K562 (cell line): ENCODE data around the gene DRAXIN. TPM values are rescaled to one million over a fixed set of nuclear protein-coding genes. Genes with fewer than 3 reads are reported as not detected.

Experiments used
- C11orf30 ChIP-seq: fragments of 450-650 bp; IDR thresholded peaks from 2 replicates; pipeline ENCODE4 v1.6.1; 2016; ENCODE audit warnings: low read depth, mild to moderate bottlenecking
- GTF3C2 ChIP-seq: IDR thresholded peaks from 3 replicates; pipeline ENCODE4 v1.6.1; 2011; ENCODE audit warnings: borderline replicate concordance, mild to moderate bottlenecking, moderate library complexity; ENCODE audit not compliant: insufficient read length; ENCODE audit errors: extremely low read depth
- MAFG ChIP-seq: fragments of 450-650 bp; conservative IDR thresholded peaks from 2 replicates; pipeline ENCODE4 v1.6.1; 2016; ENCODE audit warnings: missing genetic modification characterization, missing compliant biosample characterization
- NFIC ChIP-seq: fragments of 450-650 bp; IDR thresholded peaks from 2 replicates; pipeline ENCODE4 v1.6.1; 2017; ENCODE audit warnings: mild to moderate bottlenecking, inconsistent platforms
- POLR2AphosphoS5 ChIP-seq: IDR thresholded peaks from 2 replicates; pipeline ENCODE4 v1.6.1; 2011; ENCODE audit warnings: mild to moderate bottlenecking, low read depth, low read length, moderate library complexity; ENCODE audit not compliant: control insufficient read depth, insufficient read depth
- RBBP5 ChIP-seq: fragments of 200-600 bp; sonication (generic); IDR thresholded peaks from 2 replicates; pipeline ENCODE4 v1.6.1; 2012; ENCODE audit warnings: borderline replicate concordance, mild to moderate bottlenecking, low read length, control low read depth, inconsistent platforms; ENCODE audit not compliant: insufficient read depth, poor library complexity, severe bottlenecking
- TFAP4 ChIP-seq: sonication (generic); formaldehyde crosslinking; IDR thresholded peaks from 2 replicates; pipeline ENCODE4 v1.8.0; 2022; ENCODE audit warnings: missing genetic modification reagents, mild to moderate bottlenecking, moderate library complexity, borderline replicate concordance
- VEZF1 ChIP-seq: fragments of 200-800 bp; sonication (Bioruptor generic); IDR thresholded peaks from 2 replicates; pipeline ENCODE4 v1.6.1; 2017; ENCODE audit warnings: missing genetic modification characterization, missing compliant biosample characterization
- ZHX1 ChIP-seq: fragments of 150-350 bp; conservative IDR thresholded peaks from 2 replicates; pipeline ENCODE4 v1.6.1; 2014; ENCODE audit warnings: low read length
- ZNF436 ChIP-seq: fragments of 250-450, 450-650 bp; sonication (Bioruptor Pico); formaldehyde crosslinking; IDR thresholded peaks from 2 replicates; pipeline ENCODE4 v1.7.0; 2020; ENCODE audit warnings: mild to moderate bottlenecking
- ZNF609 ChIP-seq: sonication (generic); formaldehyde crosslinking; IDR thresholded peaks from 2 replicates; pipeline ENCODE4 v1.8.1; 2023; ENCODE audit warnings: missing genetic modification reagents, mild to moderate bottlenecking, borderline replicate concordance
- polyA plus RNA-seq, 8 experiments: library from polyadenylated mRNA; depleted of rRNA in 4 of 8; stranded (reverse) in 5 of 8; unstranded in 3 of 8; fragments of >200 nt; fragmentation: Nextera tagmentation in 2 of 8; fragmentation: Illumina TruSeq in 1 of 8; extraction: Ambion mirVana in 2 of 8; extraction: Trizol in 1 of 8; gene quantifications; 2 replicates each; pipeline versions ENCODE4 v1.2.1 to v1.2.3, GENCODE V29; 2011 to 2014; ENCODE audit warnings: inconsistent platforms in 1 of 8, missing spikeins in 1 of 8
- total RNA-seq, 7 experiments: library from RNA; depleted of rRNA in 6 of 7; stranded (reverse); fragments of >200 nt in 6 of 7; fragmentation: Illumina TruSeq in 2 of 7; extraction: Trizol in 2 of 7; gene quantifications; 2 replicates each; pipeline versions ENCODE4 v1.2.1 to v1.2.3, GENCODE V29; 2011 to 2021; ENCODE audit warnings: low replicate concordance in 1 of 7

Gene DRAXIN
- total and polyA plus RNA-seq, 9 of the 15 experiments (the other 6 are each of a cell fraction or from before 2014, with no cell fraction given) = 0.01 to 0.04 (median 0.01) TPM; not detected in 6

GRCh38 chr1:11654137-11654938 is 37.2 kb upstream of the DRAXIN start, which contains the start of the genes FBXO2 and FBXO44 (continued):
- no peak for TF ChIP-seq GTF3C2
- TF ChIP-seq C11orf30 = no peak
- TF ChIP-seq NFIC = peak; percentile 61
- no peak for TF ChIP-seq MAFG (tag)
- no peak for TF ChIP-seq ZHX1
- TF ChIP-seq ZNF436 = peak; percentile 78
- TF ChIP-seq TFAP4 (CRISPR knock-in tag) = peak; percentile 20; the same call in 1 of the 2 replicates
- no peak for TF ChIP-seq POLR2AphosphoS5
- TF ChIP-seq VEZF1 (CRISPR knock-in tag) = peak; percentile 76
- TF ChIP-seq RBBP5 = peak; percentile 34
- TF ChIP-seq ZNF609 = no peak
